GM12878 (cell line): ENCODE results near the gene POLD4. TPM values are rescaled to one million over a fixed set of nuclear protein-coding genes. Genes with fewer than 3 reads are reported as not detected.

ENCODE experiments used
- ATF7 ChIP-seq: fragments of 450-650 bp; IDR thresholded peaks from 2 replicates; pipeline ENCODE4 v1.6.1; 2016; ENCODE audit warnings: low read depth, mild to moderate bottlenecking
- BCL3 ChIP-seq: IDR thresholded peaks from 2 replicates; pipeline ENCODE4 v1.6.1; 2011; ENCODE audit warnings: borderline replicate concordance, low read depth, mild to moderate bottlenecking, moderate library complexity, low read length; ENCODE audit not compliant: insufficient read depth, poor library complexity, severe bottlenecking
- CBFB ChIP-seq: IDR thresholded peaks from 2 replicates; pipeline ENCODE4 v1.6.1; 2016; ENCODE audit warnings: antibody characterized with exemption, low read depth
- CEBPZ ChIP-seq: fragments of 150-350 bp; IDR thresholded peaks from 2 replicates; pipeline ENCODE4 v1.6.1; 2016; ENCODE audit warnings: low read depth, low read length
- HCFC1 ChIP-seq: fragments of 150-350 bp; IDR thresholded peaks from 2 replicates; pipeline ENCODE4 v1.6.1; 2014; ENCODE audit warnings: low read length
- HDAC6 ChIP-seq: fragments of 200-600 bp; sonication (generic); IDR thresholded peaks from one replicate; pipeline ENCODE4 v1.8.0; 2017; ENCODE audit warnings: antibody characterized with exemption; ENCODE audit not compliant: unreplicated experiment
- IRF5 ChIP-seq: fragments of 450-650 bp; IDR thresholded peaks from 2 replicates; pipeline ENCODE4 v1.6.1; 2017; ENCODE audit warnings: borderline replicate concordance
- JUNB ChIP-seq: IDR thresholded peaks from 2 replicates; pipeline ENCODE4 v1.6.1; 2016; ENCODE audit warnings: antibody characterized with exemption, mild to moderate bottlenecking
- PBX3 ChIP-seq: IDR thresholded peaks from 2 replicates; pipeline ENCODE4 v1.6.1; 2011; ENCODE audit warnings: mild to moderate bottlenecking, low read depth, low read length, moderate library complexity; ENCODE audit not compliant: insufficient replicate concordance
- PML ChIP-seq: IDR thresholded peaks from 2 replicates; pipeline ENCODE4 v1.6.1; 2012; ENCODE audit warnings: low read length, inconsistent platforms
- SMAD5 ChIP-seq: IDR thresholded peaks from 2 replicates; pipeline ENCODE4 v1.6.1; 2016; ENCODE audit warnings: antibody characterized with exemption, low read depth
- TBL1XR1 ChIP-seq: IDR thresholded peaks from 2 replicates; pipeline ENCODE4 v1.6.1; 2012; ENCODE audit warnings: low read depth, low read length, improper control_type of control experiment
- polyA plus RNA-seq, 11 experiments: library from polyadenylated mRNA; depleted of rRNA in 4 of 11; unstranded in 6 of 11; stranded (reverse) in 5 of 11; fragments of >200 nt; fragmentation: Nextera tagmentation in 4 of 11; fragmentation: Illumina TruSeq in 1 of 11; extraction: Ambion mirVana in 4 of 11; extraction: Trizol in 1 of 11; gene quantifications; 1 replicate in 1 of 11; 2 replicates in 10 of 11; pipeline versions ENCODE4 v1.2.1 to v1.2.3, GENCODE V29; 2011 to 2016; ENCODE audit warnings: inconsistent platforms in 2 of 11, missing spikeins in 2 of 11, low read depth in 1 of 11
- total RNA-seq, 4 experiments: library from RNA; depleted of rRNA in 3 of 4; stranded (reverse); fragments of >200 nt in 3 of 4; fragmentation: Illumina TruSeq in 1 of 4; extraction: Trizol in 1 of 4; gene quantifications; 2 replicates each; pipeline versions ENCODE4 v1.2.1 to v1.2.3, GENCODE V29; 2013 to 2021
- TF ChIP-seq, protein P1 (sequence below): IDR thresholded peaks from 2 replicates; pipeline ENCODE4 v1.6.1; 2012; ENCODE audit warnings: low read depth, low read length, improper control_type of control experiment
- TF ChIP-seq, protein P2 (sequence below): fragments of 450-650 bp; IDR thresholded peaks from 2 replicates; pipeline ENCODE4 v1.6.1; 2016; ENCODE audit warnings: mild to moderate bottlenecking
- TF ChIP-seq, protein P3 (sequence below): fragments of 450-650 bp; formaldehyde crosslinking; IDR thresholded peaks from 2 replicates; pipeline ENCODE4 v1.4.0; 2020; ENCODE audit warnings: mild to moderate bottlenecking, moderate library complexity

The POLD4 gene
- total and polyA plus RNA-seq, 10 of the 15 experiments (the other 5 are each of a cell fraction or from before 2014, with no cell fraction given), result 8.1 to 176 (median 88.1) TPM

GRCh38 chr11:67317205-67317887 lies 36.0 kb downstream of the POLD4 start (continued):
- TF ChIP-seq, protein P1, sequence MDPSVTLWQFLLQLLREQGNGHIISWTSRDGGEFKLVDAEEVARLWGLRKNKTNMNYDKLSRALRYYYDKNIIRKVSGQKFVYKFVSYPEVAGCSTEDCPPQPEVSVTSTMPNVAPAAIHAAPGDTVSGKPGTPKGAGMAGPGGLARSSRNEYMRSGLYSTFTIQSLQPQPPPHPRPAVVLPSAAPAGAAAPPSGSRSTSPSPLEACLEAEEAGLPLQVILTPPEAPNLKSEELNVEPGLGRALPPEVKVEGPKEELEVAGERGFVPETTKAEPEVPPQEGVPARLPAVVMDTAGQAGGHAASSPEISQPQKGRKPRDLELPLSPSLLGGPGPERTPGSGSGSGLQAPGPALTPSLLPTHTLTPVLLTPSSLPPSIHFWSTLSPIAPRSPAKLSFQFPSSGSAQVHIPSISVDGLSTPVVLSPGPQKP, result peak; percentile 47
- no peak; the same call in 1 of the 2 replicates for TF ChIP-seq TBL1XR1
- no peak for TF ChIP-seq BCL3
- no peak for TF ChIP-seq PML
- no peak for TF ChIP-seq PBX3
- peak; percentile 95 for TF ChIP-seq HCFC1
- TF ChIP-seq, protein P2, sequence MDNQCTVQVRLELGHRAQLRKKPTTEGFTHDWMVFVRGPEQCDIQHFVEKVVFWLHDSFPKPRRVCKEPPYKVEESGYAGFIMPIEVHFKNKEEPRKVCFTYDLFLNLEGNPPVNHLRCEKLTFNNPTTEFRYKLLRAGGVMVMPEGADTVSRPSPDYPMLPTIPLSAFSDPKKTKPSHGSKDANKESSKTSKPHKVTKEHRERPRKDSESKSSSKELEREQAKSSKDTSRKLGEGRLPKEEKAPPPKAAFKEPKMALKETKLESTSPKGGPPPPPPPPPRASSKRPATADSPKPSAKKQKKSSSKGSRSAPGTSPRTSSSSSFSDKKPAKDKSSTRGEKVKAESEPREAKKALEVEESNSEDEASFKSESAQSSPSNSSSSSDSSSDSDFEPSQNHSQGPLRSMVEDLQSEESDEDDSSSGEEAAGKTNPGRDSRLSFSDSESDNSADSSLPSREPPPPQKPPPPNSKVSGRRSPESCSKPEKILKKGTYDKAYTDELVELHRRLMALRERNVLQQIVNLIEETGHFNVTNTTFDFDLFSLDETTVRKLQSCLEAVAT, result peak; percentile 95
- TF ChIP-seq, protein P3, sequence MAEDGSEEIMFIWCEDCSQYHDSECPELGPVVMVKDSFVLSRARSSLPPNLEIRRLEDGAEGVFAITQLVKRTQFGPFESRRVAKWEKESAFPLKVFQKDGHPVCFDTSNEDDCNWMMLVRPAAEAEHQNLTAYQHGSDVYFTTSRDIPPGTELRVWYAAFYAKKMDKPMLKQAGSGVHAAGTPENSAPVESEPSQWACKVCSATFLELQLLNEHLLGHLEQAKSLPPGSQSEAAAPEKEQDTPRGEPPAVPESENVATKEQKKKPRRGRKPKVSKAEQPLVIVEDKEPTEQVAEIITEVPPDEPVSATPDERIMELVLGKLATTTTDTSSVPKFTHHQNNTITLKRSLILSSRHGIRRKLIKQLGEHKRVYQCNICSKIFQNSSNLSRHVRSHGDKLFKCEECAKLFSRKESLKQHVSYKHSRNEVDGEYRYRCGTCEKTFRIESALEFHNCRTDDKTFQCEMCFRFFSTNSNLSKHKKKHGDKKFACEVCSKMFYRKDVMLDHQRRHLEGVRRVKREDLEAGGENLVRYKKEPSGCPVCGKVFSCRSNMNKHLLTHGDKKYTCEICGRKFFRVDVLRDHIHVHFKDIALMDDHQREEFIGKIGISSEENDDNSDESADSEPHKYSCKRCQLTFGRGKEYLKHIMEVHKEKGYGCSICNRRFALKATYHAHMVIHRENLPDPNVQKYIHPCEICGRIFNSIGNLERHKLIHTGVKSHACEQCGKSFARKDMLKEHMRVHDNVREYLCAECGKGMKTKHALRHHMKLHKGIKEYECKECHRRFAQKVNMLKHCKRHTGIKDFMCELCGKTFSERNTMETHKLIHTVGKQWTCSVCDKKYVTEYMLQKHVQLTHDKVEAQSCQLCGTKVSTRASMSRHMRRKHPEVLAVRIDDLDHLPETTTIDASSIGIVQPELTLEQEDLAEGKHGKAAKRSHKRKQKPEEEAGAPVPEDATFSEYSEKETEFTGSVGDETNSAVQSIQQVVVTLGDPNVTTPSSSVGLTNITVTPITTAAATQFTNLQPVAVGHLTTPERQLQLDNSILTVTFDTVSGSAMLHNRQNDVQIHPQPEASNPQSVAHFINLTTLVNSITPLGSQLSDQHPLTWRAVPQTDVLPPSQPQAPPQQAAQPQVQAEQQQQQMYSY (CRISPR knock-in tag), result no peak
- TF ChIP-seq JUNB, result no peak
- TF ChIP-seq ATF7, result no peak; the same call in 1 of the 2 replicates
- no peak for TF ChIP-seq CEBPZ
- peak; percentile 67 for TF ChIP-seq IRF5
- TF ChIP-seq SMAD5, result no peak
- no peak for TF ChIP-seq HDAC6
- TF ChIP-seq CBFB, result peak; percentile 97
